ENCODE measurements around the gene PNMA5.
"Not testable (repeated sequence)": the region's sequence is repeated elsewhere in the genome, so short reads cannot be mapped to it uniquely, and the experiment has no call there.

The PNMA5 gene

GRCh38 chrX:152993933-152994332, at the start of gene PNMA5:
Gene PNMA5, minus strand, starts transcription at chrX:152994116. Its CDS starts 2,518 bp downstream, at chrX:152991598.
- DNase-seq (ENCODE audit: low read depth in 2 of 2) = no peak

GRCh38 chrX:153032397-153033118, 38.6 kb upstream of the PNMA5 start:
- DNase-seq (ENCODE audit: low read depth in 2 of 2) = peak; percentile 27 to 61

GRCh38 chrX:153030801-153031200, 36.9 kb upstream of the PNMA5 start:
- DNase-seq (ENCODE audit: low read depth in 2 of 2) = no peak

- no peak for DNase-seq (ENCODE audit: low read depth in 2 of 2)
Observed at GRCh38 chrX:153029875-153030274, 36.0 kb upstream of the PNMA5 start.

- DNase-seq (ENCODE audit: low read depth in 2 of 2) = no peak
Observed at GRCh38 chrX:153029162-153029561, 35.2 kb upstream of the PNMA5 start.

- not testable (repeated sequence) for DNase-seq (ENCODE audit: low read depth in 2 of 2)
Observed at GRCh38 chrX:153028487-153028886, 34.6 kb upstream of the PNMA5 start.

GRCh38 chrX:153026501-153026900, 32.6 kb upstream of the PNMA5 start:
- DNase-seq (ENCODE audit: low read depth in 2 of 2) = not testable (repeated sequence)

GRCh38 chrX:153019166-153019565, 25.2 kb upstream of the PNMA5 start:
- DNase-seq (ENCODE audit: low read depth in 2 of 2) = no peak

- not testable (repeated sequence) for DNase-seq (ENCODE audit: low read depth in 2 of 2)
Observed at GRCh38 chrX:153017174-153017573, 23.3 kb upstream of the PNMA5 start.

- no peak for DNase-seq (ENCODE audit: low read depth in 2 of 2)
Observed at GRCh38 chrX:153004780-153005179, 10.9 kb upstream of the PNMA5 start.

- no peak for DNase-seq (ENCODE audit: low read depth in 2 of 2)
Observed at GRCh38 chrX:153003981-153004380, 10.1 kb upstream of the PNMA5 start.

- DNase-seq (ENCODE audit: low read depth in 2 of 2) = not testable (repeated sequence)
Observed at GRCh38 chrX:153002182-153002581, 8.3 kb upstream of the PNMA5 start.

GRCh38 chrX:152997337-152997736, 3.4 kb upstream of the PNMA5 start:
- no peak for DNase-seq (ENCODE audit: low read depth in 2 of 2)

GRCh38 chrX:152992115-152992514, 1.8 kb downstream of the PNMA5 start:
- DNase-seq (ENCODE audit: low read depth in 2 of 2) = no peak

GRCh38 chrX:152991123-152991522, 2.8 kb downstream of the PNMA5 start:
- DNase-seq (ENCODE audit: low read depth in 2 of 2) = no peak

- DNase-seq (ENCODE audit: low read depth in 2 of 2) = no peak
Observed at GRCh38 chrX:152989292-152989658, 4.6 kb downstream of the PNMA5 start.

- DNase-seq (ENCODE audit: low read depth in 2 of 2) = no peak
Observed at GRCh38 chrX:152988536-152989291, 5.2 kb downstream of the PNMA5 start.

- no peak for DNase-seq (ENCODE audit: low read depth in 2 of 2)
Observed at GRCh38 chrX:152987801-152988200, 6.1 kb downstream of the PNMA5 start.

- DNase-seq (ENCODE audit: low read depth in 2 of 2) = not testable (repeated sequence)
Observed at GRCh38 chrX:152987156-152987555, 6.8 kb downstream of the PNMA5 start.

GRCh38 chrX:152985383-152985782, 8.5 kb downstream of the PNMA5 start:
- not testable (repeated sequence) for DNase-seq (ENCODE audit: low read depth in 2 of 2)

- no peak for DNase-seq (ENCODE audit: low read depth in 2 of 2)
Observed at GRCh38 chrX:152968193-152968592, 25.7 kb downstream of the PNMA5 start.

GRCh38 chrX:152960115-152960514, 33.8 kb downstream of the PNMA5 start:
- no peak for DNase-seq (ENCODE audit: low read depth in 2 of 2)

- DNase-seq (ENCODE audit: low read depth in 2 of 2) = no peak
Observed at GRCh38 chrX:152959626-152960025, 34.3 kb downstream of the PNMA5 start.
